DOHH2 (cell line): ENCODE measurements around the gene SPATC1L.

Experiments used
- EZH2phosphoT487 ChIP-seq: fragments of 200-600 bp; sonication (generic); IDR thresholded peaks from 2 replicates; pipeline ENCODE4 v1.6.1; 2017; ENCODE audit warnings: borderline replicate concordance, mild to moderate bottlenecking, antibody characterized with exemption, low read length, moderate library complexity, mixed read lengths
- TF ChIP-seq, protein P1 (sequence below): fragments of 200-600 bp; sonication (generic); IDR thresholded peaks from one replicate; pipeline ENCODE4 v1.5.1; 2014; ENCODE audit warnings: antibody characterized with exemption, mild to moderate bottlenecking, low read depth, low read length; ENCODE audit not compliant: poor library complexity, severe bottlenecking

GRCh38 chr21:46159390-46159789 lies 24.9 kb downstream of the SPATC1L start:
- TF ChIP-seq, protein P1, sequence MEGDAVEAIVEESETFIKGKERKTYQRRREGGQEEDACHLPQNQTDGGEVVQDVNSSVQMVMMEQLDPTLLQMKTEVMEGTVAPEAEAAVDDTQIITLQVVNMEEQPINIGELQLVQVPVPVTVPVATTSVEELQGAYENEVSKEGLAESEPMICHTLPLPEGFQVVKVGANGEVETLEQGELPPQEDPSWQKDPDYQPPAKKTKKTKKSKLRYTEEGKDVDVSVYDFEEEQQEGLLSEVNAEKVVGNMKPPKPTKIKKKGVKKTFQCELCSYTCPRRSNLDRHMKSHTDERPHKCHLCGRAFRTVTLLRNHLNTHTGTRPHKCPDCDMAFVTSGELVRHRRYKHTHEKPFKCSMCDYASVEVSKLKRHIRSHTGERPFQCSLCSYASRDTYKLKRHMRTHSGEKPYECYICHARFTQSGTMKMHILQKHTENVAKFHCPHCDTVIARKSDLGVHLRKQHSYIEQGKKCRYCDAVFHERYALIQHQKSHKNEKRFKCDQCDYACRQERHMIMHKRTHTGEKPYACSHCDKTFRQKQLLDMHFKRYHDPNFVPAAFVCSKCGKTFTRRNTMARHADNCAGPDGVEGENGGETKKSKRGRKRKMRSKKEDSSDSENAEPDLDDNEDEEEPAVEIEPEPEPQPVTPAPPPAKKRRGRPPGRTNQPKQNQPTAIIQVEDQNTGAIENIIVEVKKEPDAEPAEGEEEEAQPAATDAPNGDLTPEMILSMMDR, result no peak
- TF ChIP-seq EZH2phosphoT487, result no peak
